DND-41 (cell line): ENCODE results near the gene CCR2.
"Not testable (repeated sequence)": the region's sequence is repeated elsewhere in the genome, so short reads cannot be mapped to it uniquely, and the experiment has no call there.

Experiments used
- ATAC-seq: fragments of 200-7000 bp; cut with Tn5 transposase; 3 replicates; pipeline ENCODE4 v1.9.1; 2021; ENCODE audit warnings: low read depth; ENCODE audit not compliant: insufficient read depth
- DNase-seq: peaks from one replicate; pipeline ENCODE4 v3.0.0-alpha.2; 2020
- H2AFZ ChIP-seq: 2 replicates; pipeline ENCODE4 v1.6.0; 2012; ENCODE audit warnings: low read depth, low read length
- H3K27ac ChIP-seq: 2 replicates; pipeline ENCODE4 v1.5.1; 2012; ENCODE audit warnings: low read length, inconsistent platforms
- H3K27me3 ChIP-seq: fragments of 200-600 bp; sonication (generic); 2 replicates; pipeline ENCODE4 v1.6.0; 2012; ENCODE audit warnings: low read length, mild to moderate bottlenecking, inconsistent platforms; ENCODE audit not compliant: insufficient read depth, poor library complexity
- H3K36me3 ChIP-seq: 2 replicates; pipeline ENCODE4 v1.5.1; 2012; ENCODE audit warnings: low read length, inconsistent platforms; ENCODE audit not compliant: insufficient read depth
- H3K4me1 ChIP-seq: 2 replicates; pipeline ENCODE4 v1.5.1; 2012; ENCODE audit warnings: mild to moderate bottlenecking, low read length; ENCODE audit not compliant: insufficient read depth
- H3K4me2 ChIP-seq: 2 replicates; pipeline ENCODE4 v1.6.0; 2012; ENCODE audit warnings: mild to moderate bottlenecking, moderate library complexity, low read length, inconsistent platforms; ENCODE audit not compliant: insufficient read depth
- H3K4me3 ChIP-seq, 2 experiments: fragments of 200-600 bp in 1 of 2; shearing (Covaris generic) in 1 of 2; 2 replicates each; pipeline ENCODE4 v1.5.1; 2012 to 2016; ENCODE audit warnings: inconsistent platforms in 2 of 2, low read length in 2 of 2, mild to moderate bottlenecking in 2 of 2, low read depth in 1 of 2, moderate library complexity in 1 of 2
- H3K79me2 ChIP-seq: 2 replicates; pipeline ENCODE4 v1.6.0; 2012; ENCODE audit warnings: low read length, inconsistent platforms; ENCODE audit not compliant: insufficient read depth
- H3K9ac ChIP-seq: 2 replicates; pipeline ENCODE4 v1.6.0; 2012; ENCODE audit warnings: low read depth, mild to moderate bottlenecking, inconsistent platforms, low read length, moderate library complexity
- H3K9me3 ChIP-seq: 2 replicates; pipeline ENCODE4 v1.5.1; 2012; ENCODE audit warnings: low read length, moderate library complexity, mild to moderate bottlenecking, inconsistent platforms; ENCODE audit not compliant: insufficient read depth, severe bottlenecking
- H4K20me1 ChIP-seq: 2 replicates; pipeline ENCODE4 v1.6.0; 2012; ENCODE audit warnings: low read length; ENCODE audit not compliant: insufficient read depth
- EZH2 ChIP-seq: IDR thresholded peaks from 3 replicates; pipeline ENCODE4 v1.6.1; 2012; ENCODE audit warnings: borderline replicate concordance, low read depth, mild to moderate bottlenecking, moderate library complexity, low read length, inconsistent platforms; ENCODE audit not compliant: severe bottlenecking
- TF ChIP-seq, protein P1 (sequence below): IDR thresholded peaks from 2 replicates; pipeline ENCODE4 v1.5.1; 2012; ENCODE audit warnings: borderline replicate concordance, low read length, moderate library complexity, mild to moderate bottlenecking; ENCODE audit not compliant: poor library complexity, severe bottlenecking; ENCODE audit errors: extremely low read depth

The CCR2 gene

DNA sequence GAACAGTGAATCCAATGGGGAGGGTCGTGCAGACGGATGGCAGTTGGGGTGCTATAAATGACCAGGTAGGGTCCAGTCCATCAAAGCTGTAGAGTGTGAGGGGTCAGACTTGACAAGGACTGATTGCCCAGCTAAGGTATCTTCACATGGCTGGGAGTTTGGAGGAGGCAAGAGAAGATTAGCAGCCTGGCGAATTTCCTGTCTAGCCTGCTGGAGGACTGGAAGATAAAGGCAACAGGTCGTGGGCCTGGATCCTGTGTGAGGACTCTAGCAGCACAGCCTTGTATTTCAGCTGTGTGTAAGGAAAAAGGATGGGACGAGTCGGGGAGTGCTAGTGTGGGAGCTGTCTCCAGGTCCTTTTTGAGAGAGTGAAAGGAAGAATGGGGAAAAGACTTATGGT, 35.4 kb downstream of the CCR2 start:
- TF ChIP-seq, protein P1, sequence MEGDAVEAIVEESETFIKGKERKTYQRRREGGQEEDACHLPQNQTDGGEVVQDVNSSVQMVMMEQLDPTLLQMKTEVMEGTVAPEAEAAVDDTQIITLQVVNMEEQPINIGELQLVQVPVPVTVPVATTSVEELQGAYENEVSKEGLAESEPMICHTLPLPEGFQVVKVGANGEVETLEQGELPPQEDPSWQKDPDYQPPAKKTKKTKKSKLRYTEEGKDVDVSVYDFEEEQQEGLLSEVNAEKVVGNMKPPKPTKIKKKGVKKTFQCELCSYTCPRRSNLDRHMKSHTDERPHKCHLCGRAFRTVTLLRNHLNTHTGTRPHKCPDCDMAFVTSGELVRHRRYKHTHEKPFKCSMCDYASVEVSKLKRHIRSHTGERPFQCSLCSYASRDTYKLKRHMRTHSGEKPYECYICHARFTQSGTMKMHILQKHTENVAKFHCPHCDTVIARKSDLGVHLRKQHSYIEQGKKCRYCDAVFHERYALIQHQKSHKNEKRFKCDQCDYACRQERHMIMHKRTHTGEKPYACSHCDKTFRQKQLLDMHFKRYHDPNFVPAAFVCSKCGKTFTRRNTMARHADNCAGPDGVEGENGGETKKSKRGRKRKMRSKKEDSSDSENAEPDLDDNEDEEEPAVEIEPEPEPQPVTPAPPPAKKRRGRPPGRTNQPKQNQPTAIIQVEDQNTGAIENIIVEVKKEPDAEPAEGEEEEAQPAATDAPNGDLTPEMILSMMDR = no peak
- TF ChIP-seq EZH2 = no peak
- ATAC-seq = no peak
- H4K20me1 ChIP-seq = no peaks in the 10 kb centered on the region
- H3K9ac ChIP-seq = no peak overlapping the region
- no peaks in the 10 kb centered on the region for H3K79me2 ChIP-seq
- no peak overlapping the region for H3K4me2 ChIP-seq
- H3K27me3 ChIP-seq = no peaks in the 10 kb centered on the region
- no peaks in the 10 kb centered on the region for H3K36me3 ChIP-seq
- no peak overlapping the region for H3K4me3 ChIP-seq
- no peak overlapping the region for H2AFZ ChIP-seq
- no peak overlapping the region for H3K27ac ChIP-seq
- no peak for DNase-seq
- H3K4me1 ChIP-seq = peaks cover 59% of the 10 kb centered on the region
- no peaks in the 10 kb centered on the region for H3K9me3 ChIP-seq

DNA sequence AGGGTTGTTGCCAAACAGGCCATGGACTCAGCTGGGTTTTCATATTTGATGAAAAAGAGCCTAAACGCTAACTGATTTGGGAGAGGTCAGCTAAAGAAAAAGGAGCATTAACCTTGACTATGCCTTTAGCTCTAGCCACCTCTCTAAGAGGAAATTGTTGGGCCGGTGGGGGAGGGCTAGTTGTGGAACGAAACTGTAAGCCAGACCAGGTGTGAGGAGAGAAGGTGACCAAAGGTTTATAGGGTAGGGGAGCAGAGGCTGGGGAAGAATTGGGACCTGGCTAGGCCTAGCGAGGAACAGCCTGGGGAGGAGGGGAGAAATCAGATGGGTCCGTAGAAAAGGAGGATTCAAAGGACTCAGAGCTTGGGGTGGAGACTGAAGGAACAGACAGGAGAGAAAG, 37.6 kb downstream of the CCR2 start:
- not testable (repeated sequence) for H3K9ac ChIP-seq, ATAC-seq, H4K20me1 ChIP-seq, DNase-seq, H3K27ac ChIP-seq, H3K79me2 ChIP-seq, H3K27me3 ChIP-seq, H3K4me3 ChIP-seq, H3K4me2 ChIP-seq, H3K9me3 ChIP-seq, H2AFZ ChIP-seq, H3K36me3 ChIP-seq
- H3K4me1 ChIP-seq = peaks cover 54% of the 10 kb centered on the region

DNA sequence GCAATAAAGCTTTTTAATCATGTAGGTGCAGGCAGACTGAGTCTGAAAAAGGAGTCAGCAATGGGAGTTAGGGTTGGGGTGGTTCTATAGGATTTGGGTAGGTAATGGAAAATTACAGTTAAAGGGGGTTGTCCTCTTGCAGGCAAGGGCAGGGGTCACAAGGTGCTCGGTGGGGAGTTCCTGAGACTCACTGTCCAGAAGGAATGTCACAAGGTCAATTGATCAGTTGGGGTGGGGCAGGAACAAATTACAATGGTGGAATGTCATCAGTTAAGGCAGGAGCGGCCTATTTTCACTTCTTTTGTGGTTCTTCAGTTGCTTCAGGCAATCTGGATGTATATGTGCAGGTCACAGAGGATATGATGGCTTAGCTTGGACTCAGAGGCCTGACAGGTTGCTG, 39.1 kb downstream of the CCR2 start:
- Histone ChIP-seq H3K27ac (peak overlapping the region; percentile 89), H3K4me1 (peaks cover 44% of the 10 kb centered on the region), H3K4me3 (no peak overlapping the region)

DNA sequence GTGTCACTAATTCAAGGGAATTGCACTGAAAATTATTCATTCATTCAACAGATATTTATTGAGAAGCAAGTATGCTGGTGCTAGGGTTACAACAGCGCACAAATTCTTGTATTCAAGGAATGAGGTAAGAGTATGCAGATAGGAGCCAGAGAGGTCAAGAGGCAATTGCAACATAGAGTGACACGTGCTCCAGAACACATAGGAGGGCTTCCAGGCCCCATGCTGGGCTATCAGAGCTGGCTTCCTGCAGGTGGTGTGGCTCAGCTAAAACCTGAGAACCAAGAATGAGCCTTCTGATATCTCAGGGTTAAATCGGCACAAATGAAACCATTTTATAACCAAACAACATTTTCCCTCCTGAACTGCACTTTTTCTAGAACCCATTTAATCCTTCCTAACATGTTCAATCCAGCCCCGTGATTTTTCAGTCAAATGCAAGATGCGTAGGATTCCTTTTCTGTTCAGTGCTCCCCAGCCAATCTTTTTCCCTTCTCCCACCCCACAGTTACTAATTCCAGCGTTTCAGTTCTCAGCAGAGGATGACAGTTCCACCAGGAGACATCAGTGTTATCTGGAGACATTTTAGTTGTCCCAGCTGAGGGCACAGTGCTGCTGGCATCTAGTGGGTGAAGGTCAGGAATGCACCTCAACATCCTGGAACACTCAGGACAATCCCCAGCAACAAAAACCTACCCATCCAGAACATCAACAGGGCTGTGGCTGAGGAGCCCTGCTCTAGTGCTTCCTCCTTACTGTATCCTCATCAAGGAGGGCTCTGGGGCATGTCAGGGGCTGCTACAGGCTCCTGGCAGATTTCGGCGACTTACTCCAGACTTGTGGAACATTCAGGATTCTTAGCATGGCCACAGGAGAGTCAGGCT, 39.9 kb downstream of the CCR2 start:
- H3K9ac ChIP-seq = peak overlapping the region; percentile 44
- peak overlapping the region; percentile 17; the same call in 1 of the 2 replicates for H3K4me2 ChIP-seq
- H3K4me1 ChIP-seq = peaks cover 50% of the 10 kb centered on the region
- peak overlapping the region; percentile 89 for H3K27ac ChIP-seq
- H3K79me2 ChIP-seq = no peaks in the 10 kb centered on the region
- no peak overlapping the region; a peak in 1 of 4 replicates for H3K4me3 ChIP-seq
- H3K27me3 ChIP-seq = no peaks in the 10 kb centered on the region
- DNase-seq (peak; percentile 72), ATAC-seq (peak; percentile 92)
- no peak for TF ChIP-seq EZH2
- TF ChIP-seq, protein P1 = peak; percentile 55
- H2AFZ ChIP-seq = peak overlapping the region; percentile 46
- no peaks in the 10 kb centered on the region for H3K9me3 ChIP-seq
- H3K36me3 ChIP-seq = no peaks in the 10 kb centered on the region
- no peaks in the 10 kb centered on the region for H4K20me1 ChIP-seq

More for the DNA sequence above, 39.1 kb downstream of the CCR2 start:
- ATAC-seq (no peak), DNase-seq (no peak)
- no peak for TF ChIP-seq EZH2
- TF ChIP-seq, protein P1 = no peak
- H3K9ac ChIP-seq = peak overlapping the region; percentile 44; the same call in 1 of the 2 replicates
- H4K20me1 ChIP-seq = no peaks in the 10 kb centered on the region
- H3K9me3 ChIP-seq = no peaks in the 10 kb centered on the region
- no peak overlapping the region for H3K4me2 ChIP-seq
- no peaks in the 10 kb centered on the region for H3K36me3 ChIP-seq
- no peaks in the 10 kb centered on the region for H3K27me3 ChIP-seq
- H2AFZ ChIP-seq = peak overlapping the region; percentile 1; the same call in 1 of the 2 replicates
- no peaks in the 10 kb centered on the region for H3K79me2 ChIP-seq
